ENCODE results near the gene CTSF. TPM values are rescaled to one million over a fixed set of nuclear protein-coding genes. Genes with fewer than 3 reads are reported as not detected.

The CTSF gene
- total and polyA plus RNA-seq, 10 donors, result 11.4 to 60.8 (median 31.0) TPM

GRCh38 chr11:66563832-66564231 is 4.6 kb downstream of the CTSF start:
- TF ChIP-seq POLR2AphosphoS5 (IDR thresholded peaks at IDR 0.05), result no peak
- TF ChIP-seq CTCF (IDR thresholded peaks at IDR 0.05 in 8 of 11, conservative IDR thresholded peaks at IDR 0.05 in 3 of 11), result no peak
- TF ChIP-seq POLR2A (IDR thresholded peaks at IDR 0.05), result no peak
- Histone ChIP-seq H3K27ac (no peak overlapping the region), H3K4me1 (peaks cover 4 to 29% (median 22%) of the 10 kb centered on the region in 6 donors), H3K9me3 (no peaks in the 10 kb centered on the region), H3K4me3 (no peak overlapping the region), H3K27me3 (replicated peaks in 1 of 7) (peaks cover 0 to 29% (median 3%) of the 10 kb centered on the region in 7 donors), H3K36me3 (peaks cover 0 to 20% (median 0%) of the 10 kb centered on the region in 6 donors)
- no peak for DNase-seq
- intact Hi-C loops (cut with DNase I; ENCODE audit: low total_unique reads), result no loop called here
- WGBS, 5 donors, result 89 to 95% (median 93%) methylated on average over 4 to 10 of the region's 10 CpGs

DNA sequence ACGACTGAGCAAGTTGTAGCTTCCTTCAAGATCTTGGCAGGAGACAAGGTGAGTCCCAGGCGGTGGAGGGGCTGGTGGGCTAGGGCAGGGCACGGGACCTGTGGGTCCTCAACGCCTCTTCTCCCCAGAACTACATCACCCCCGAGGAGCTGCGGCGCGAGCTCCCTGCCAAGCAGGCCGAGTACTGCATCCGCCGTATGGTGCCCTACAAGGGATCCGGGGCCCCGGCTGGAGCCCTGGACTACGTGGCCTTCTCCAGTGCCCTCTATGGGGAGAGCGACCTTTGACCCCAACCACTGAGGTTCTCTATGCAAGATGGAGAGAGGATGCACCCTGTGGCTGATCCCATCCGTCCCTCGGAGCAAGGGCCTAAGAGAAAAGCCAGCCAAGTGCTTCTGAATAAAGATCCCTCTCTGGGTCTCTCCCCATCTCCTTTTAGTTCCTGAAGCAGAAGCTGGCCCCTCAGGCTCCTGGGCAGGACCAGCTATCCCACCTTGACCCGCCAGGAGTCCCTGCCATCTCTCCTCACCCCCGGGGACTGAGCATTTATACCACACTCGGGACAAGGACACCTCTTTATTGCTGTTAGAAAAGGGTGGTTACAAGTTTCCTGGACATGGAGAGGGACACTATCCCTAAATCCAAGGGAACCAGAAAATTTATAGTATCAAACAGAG is 5.4 kb downstream of the CTSF start:
- Histone ChIP-seq H3K27me3 (replicated peaks in 1 of 7) (peaks cover 0 to 29% (median 0%) of the 10 kb centered on the region in 7 donors), H3K36me3 (peaks cover 0 to 20% (median 0%) of the 10 kb centered on the region in 6 donors), H3K9me3 (no peaks in the 10 kb centered on the region), H3K4me1 (peaks cover 4 to 23% (median 16%) of the 10 kb centered on the region in 6 donors), H3K4me3 (no peak overlapping the region), H3K27ac (no peak overlapping the region)
- WGBS, 5 donors, result 79 to 97% (median 92%) methylated on average over 15 to 20 of the region's 20 CpGs
- intact Hi-C loops (cut with DNase I; ENCODE audit: low total_unique reads), result no loop called here
- no peak for TF ChIP-seq CTCF (IDR thresholded peaks at IDR 0.05 in 8 of 11, conservative IDR thresholded peaks at IDR 0.05 in 3 of 11)
- TF ChIP-seq POLR2A (IDR thresholded peaks at IDR 0.05), result no peak
- TF ChIP-seq POLR2AphosphoS5 (IDR thresholded peaks at IDR 0.05), result no peak
- DNase-seq, result no peak

DNA sequence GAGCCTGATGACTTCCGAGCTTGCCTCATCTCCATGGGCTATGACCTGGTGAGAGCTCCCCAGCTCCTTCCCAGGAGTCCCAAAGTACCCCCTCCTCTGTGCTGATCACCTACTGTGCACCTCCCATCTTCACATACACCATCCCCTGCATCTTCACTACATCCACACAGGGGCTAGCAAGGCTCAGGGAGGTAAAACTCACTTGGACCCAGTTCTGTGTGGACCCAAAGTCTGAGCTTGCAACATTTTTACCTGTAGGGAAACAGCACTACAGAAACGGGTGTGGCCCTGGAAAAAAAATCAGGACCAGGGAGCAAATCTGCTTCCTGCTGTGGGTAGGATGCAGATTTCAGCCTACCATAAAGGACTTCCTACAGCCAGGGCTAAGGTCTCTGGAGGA is 6.1 kb downstream of the CTSF start:
- TF ChIP-seq CTCF (IDR thresholded peaks at IDR 0.05 in 8 of 11, conservative IDR thresholded peaks at IDR 0.05 in 3 of 11), result no peak
- no peak for TF ChIP-seq POLR2A (IDR thresholded peaks at IDR 0.05)
- TF ChIP-seq POLR2AphosphoS5 (IDR thresholded peaks at IDR 0.05), result no peak
- Histone ChIP-seq H3K4me3 (no peak overlapping the region), H3K36me3 (peaks cover 0 to 20% (median 0%) of the 10 kb centered on the region in 6 donors), H3K27ac (no peak overlapping the region), H3K9me3 (no peaks in the 10 kb centered on the region), H3K4me1 (peaks cover 4 to 15% (median 9%) of the 10 kb centered on the region in 6 donors), H3K27me3 (replicated peaks in 1 of 7) (peaks cover 0 to 30% (median 0%) of the 10 kb centered on the region in 7 donors)
- WGBS, 5 donors, result 60 to 94% (median 68%) methylated on average over 2 of the region's 2 CpGs
- no peak for DNase-seq
- intact Hi-C loops (cut with DNase I; ENCODE audit: low total_unique reads), result no loop called here

DNA sequence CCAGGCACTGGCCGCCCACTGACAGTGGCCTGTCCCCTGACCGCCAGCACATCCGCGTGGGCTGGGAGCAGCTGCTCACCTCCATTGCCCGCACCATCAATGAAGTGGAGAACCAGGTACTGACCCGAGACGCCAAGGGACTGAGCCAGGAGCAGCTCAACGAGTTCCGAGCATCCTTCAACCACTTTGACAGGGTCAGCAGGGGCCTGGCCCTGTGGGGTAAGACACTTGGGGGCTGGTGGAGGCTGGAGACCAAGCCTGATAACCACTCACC is 6.5 kb downstream of the CTSF start:
- peaks cover 4 to 11% (median 8%) of the 10 kb centered on the region in 6 donors for H3K4me1 ChIP-seq
- peaks cover 0 to 20% (median 0%) of the 10 kb centered on the region in 6 donors for H3K36me3 ChIP-seq
- peaks cover 0 to 32% (median 0%) of the 10 kb centered on the region in 7 donors for H3K27me3 ChIP-seq (replicated peaks in 1 of 7)
- WGBS, 5 donors, result 85 to 93% (median 91%) methylated on average over 5 to 9 of the region's 9 CpGs
- TF ChIP-seq POLR2AphosphoS5 (IDR thresholded peaks at IDR 0.05) (no peak), CTCF (IDR thresholded peaks at IDR 0.05 in 8 of 11, conservative IDR thresholded peaks at IDR 0.05 in 3 of 11) (no peak), POLR2A (IDR thresholded peaks at IDR 0.05) (no peak)
- intact Hi-C loops (cut with DNase I; ENCODE audit: low total_unique reads), result no loop called here
- no peak overlapping the region for H3K27ac ChIP-seq
- no peak for DNase-seq
- no peaks in the 10 kb centered on the region for H3K9me3 ChIP-seq
- H3K4me3 ChIP-seq, result no peak overlapping the region
